ENCODE results near the gene TBC1D25. TPM values are rescaled to one million over a fixed set of nuclear protein-coding genes. Genes with fewer than 3 reads are reported as not detected.
"Not testable (repeated sequence)": the region's sequence is repeated elsewhere in the genome, so short reads cannot be mapped to it uniquely, and the experiment has no call there.

Gene TBC1D25
- total RNA-seq, 2 experiments from 2014 or later = 12.0 to 12.3 TPM

DNA sequence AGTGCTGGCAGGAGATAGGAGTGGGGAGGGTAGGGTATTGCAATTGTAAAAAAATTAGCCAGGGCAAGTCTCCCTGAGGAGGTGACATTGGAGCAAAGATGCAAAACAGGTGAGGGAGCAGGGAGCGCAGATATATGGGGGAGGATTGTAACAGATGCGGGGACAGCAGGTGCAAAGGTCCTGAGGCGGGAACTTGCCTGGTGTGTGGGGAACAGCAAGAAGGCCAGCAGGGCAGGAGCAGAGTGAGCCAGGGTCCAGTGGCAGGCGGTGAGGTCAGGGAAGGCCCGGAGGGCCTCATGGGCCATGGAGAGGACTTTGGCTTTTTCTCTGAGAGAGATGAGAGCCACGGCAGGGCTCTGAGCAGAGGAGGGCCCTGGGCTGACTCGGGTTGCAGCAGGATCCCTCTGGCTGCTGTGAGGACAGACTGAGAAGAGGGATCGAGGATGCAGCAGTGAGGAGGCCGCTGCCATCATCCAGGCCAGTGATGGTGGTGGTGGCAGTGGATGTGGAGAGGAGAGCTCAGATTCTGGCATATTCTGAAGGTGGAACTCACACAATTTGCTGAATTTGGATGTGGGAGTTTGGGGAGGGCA, 24.6 kb upstream of the TBC1D25 start:
- ChIA-PET CTCF (no interaction called here), POLR2A (no interaction called here)

DNA sequence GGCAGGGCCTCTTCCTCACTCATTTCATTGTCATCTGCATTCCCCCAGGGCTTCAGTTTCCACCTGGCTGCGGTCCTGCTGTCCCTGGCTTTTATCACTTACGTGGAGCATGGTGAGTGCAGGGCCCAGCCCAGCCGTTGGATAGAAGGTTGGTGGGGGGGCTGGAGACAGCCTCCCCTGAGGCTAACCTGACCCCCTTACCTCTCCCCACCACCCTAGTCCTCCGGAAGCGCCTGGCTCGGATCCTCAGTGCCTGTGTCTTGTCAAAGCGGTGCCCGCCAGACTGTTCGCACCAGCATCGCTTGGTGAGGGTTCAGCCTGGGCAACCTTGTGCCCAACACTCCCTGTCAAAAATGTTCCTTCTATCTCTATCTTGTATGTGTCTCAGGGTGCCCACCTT, 23.7 kb upstream of the TBC1D25 start:
- ChIA-PET POLR2A (no interaction called here), CTCF (no interaction called here)

DNA sequence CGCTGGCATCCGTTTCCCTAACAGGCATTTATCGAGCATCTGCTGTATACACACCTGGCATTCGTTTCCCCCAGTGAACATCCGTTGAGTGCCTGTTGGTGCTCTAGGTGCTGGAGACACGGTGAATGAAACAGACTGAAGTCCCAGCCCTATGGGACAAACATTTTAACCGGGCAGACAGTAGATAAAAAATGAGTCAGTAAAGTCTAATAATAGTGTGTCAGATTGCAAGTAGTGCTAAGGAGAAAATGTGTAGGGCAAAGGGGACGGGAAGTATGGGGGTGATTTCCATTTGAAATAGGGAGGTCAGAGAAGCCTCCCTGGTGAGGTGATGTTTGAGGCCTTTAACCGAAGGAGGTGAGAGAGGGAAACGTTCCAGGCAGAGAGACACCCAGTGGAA, 23.2 kb upstream of the TBC1D25 start:
- POLR2A ChIA-PET = no interaction called here
- CTCF ChIA-PET = no interaction called here

DNA sequence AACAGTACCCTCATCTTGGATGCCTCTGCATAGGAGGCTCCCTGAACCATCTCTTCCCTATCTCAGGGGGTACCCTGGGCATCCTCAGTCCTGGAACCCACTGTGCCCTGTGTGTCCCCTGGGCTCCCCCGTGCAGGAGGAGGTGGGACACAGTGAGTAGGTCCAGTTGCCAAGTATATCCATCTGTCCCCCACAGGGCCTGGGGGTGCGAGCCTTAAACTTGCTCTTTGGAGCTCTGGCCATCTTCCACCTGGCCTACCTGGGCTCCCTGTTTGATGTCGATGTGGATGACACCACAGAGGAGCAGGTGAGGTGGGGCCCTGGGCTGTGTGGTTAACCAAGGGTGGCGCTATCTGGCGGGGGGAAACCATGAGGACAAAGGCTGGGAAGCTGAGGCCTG, 22.5 kb upstream of the TBC1D25 start:
- POLR2A ChIA-PET = no interaction called here
- CTCF ChIA-PET = no interaction called here

DNA sequence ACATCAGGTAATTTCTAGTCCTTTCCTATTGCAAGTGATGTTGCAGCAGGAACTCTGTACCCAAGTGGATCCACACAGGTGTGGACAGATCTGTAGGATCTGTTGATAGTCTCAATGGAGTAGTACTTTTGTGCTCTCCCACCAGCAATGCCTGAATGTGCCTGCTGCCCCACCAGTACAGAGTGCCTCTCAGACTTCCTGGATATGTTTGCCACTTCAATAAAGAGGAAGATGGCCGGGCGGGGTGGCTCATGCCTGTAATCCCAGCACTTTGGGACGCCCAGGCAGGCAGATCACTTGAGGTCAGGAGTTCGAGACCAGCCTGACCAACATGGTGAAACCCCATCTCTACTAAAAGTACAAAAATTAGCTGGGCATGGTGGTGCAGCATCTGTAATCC, 20.0 kb upstream of the TBC1D25 start:
- CTCF ChIA-PET, POLR2A ChIA-PET: not testable (repeated sequence)

DNA sequence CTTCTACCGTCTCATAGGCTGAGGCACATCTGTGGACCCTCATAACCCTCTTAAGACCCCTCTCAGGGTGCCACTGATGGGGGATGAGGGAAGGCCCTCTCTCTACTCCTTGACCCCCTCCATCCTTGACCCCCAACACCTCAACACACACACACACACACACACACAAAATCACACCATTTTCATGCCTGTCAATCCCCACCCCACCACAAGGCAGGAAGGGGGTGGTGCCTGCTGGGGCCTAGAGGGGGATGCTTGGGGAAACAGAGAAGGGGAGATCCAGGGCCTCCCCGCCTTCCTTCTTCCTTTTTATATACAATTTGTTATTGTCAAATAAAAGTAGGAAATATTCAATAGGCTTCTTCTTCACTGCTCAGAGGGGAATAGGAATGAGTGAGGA, 19.1 kb upstream of the TBC1D25 start:
- ChIA-PET POLR2A (no interaction called here), CTCF (no interaction called here)

DNA sequence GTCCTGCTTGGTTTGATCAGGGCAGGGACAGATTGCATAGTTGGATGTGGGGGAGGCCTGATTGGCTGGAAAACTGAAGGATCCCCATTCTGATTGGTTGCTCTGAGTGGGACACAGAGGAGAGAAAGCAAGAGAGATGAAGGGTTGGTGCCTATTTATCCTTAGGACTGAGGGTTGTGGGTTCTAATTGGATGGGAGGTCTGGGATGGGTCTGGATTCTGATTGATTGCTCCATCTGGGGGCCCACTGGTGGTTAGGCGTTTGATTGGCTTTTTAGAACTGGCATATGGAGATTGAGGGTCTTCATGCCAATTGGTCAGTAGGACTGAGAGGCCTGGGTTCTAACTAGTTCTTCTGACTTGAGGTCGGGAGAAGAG, 18.6 kb upstream of the TBC1D25 start:
- POLR2A ChIA-PET = interaction anchor here (0.5 to 1.6 kb wide), 2 partner anchors 19 to 28 kb away, joined by 5 to 7 read pairs; partner anchors contain the start of gene TBC1D25
- CTCF ChIA-PET = no interaction called here

DNA sequence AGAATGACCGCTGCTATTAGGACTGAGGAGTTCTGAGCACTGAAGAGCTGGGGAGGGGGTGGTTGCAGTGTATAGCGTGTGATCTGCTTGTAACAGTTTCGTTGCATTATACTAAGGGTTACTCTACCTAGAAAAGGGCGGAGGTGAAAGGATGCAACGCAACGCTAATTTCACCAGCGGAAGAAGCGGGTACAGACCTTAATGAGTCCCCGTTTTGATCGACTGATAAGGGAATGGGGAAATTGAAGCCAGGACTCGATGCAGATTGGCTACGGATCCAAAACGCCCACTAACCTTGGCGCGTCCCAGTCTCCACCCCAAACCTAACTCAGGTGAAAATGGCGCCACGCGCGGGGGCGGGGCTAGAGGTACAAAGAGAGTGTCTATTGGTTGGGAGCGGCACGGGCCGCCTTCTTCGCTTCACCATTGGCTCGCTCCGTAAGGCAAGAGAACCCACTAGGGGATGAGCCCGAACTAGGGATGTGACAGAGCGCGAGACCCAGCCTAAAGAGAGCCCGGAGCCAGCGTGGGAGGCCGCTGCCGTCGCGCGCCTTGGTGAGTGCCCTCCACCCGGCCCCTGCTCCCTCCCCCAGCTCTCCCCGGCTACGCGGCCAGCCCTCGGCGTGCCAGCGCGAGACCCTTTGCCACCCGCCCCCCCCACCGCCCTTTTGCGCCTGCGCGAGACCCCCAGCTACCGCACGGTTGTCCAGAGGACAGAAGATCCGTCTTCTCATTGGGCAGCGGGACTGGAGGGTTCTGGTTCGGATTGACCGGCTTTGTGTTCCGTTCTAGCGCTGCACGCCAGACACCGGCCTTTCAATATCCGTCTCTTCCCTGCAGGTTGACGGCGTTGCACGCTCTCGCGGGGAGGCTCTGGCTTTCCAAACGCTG, 17.9 kb upstream of the TBC1D25 start, which contains the start of gene EBP:
TSS of gene EBP (plus strand) at position 456 of the 891 bp plus-strand sequence. CDS start 1,964 bp downstream, outside the sequence.
- CTCF ChIA-PET = no interaction called here
- POLR2A ChIA-PET = interaction anchor here (0.5 to 1.6 kb wide), 7 partner anchors 9 to 741 kb away, joined by 3 to 7 read pairs (median 4); partner anchors contain the start of genes RBM3 and TBC1D25

DNA sequence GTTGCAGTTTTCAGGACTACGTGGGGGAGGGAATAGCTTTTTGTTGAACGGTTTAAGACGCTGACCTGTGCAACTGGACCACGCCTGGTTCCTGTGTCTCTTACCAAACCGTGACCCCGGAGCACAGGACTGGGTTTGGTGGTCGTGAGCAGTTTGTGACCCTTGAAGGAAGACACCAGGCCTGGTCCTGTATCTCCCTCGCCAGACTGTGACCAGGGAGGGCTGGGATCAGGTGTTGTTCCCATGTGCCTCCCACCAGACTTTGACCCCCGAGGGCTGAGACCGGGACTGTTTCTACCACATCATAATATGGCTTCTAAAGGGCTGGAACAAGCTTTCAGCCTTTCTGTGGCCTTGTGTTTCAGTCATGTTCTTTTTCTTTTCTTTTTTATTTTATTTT, 17.2 kb upstream of the TBC1D25 start:
- CTCF ChIA-PET = no interaction called here
- POLR2A ChIA-PET = interaction anchor here (0.5 to 1.6 kb wide), 6 partner anchors 8 to 742 kb away, joined by 3 to 7 read pairs (median 4); partner anchors contain the start of genes RBM3 and TBC1D25

DNA sequence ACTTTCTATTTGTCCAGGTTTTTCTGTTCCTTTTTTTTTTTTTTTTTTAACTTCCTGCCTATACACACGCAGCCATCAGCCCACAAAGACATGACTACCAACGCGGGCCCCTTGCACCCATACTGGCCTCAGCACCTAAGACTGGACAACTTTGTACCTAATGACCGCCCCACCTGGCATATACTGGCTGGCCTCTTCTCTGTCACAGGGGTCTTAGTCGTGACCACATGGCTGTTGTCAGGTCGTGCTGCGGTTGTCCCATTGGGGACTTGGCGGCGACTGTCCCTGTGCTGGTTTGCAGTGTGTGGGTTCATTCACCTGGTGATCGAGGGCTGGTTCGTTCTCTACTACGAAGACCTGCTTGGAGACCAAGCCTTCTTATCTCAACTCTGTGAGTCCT, 15.8 kb upstream of the TBC1D25 start:
- POLR2A ChIA-PET = no interaction called here

DNA sequence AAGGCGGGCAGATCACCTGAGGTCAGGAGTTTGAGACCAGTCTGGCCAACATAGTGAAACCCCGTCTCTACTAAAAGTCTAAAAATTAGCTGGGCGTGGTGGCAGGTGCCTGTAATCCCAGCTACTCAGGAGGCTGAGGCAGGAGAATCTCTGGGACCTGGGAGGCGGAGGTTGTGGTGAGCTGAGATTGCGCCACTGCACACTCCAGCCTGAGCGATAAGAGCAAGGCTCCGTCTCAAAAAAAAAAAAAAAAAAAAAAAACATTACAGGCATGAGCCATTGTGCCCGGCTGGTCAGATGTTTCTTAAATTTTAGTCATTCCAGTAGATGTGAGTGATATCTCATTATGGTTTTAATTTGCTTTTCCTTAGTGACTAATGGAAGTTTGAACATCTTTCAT, 13.7 kb upstream of the TBC1D25 start:
- CTCF ChIA-PET = interaction anchor here (1.5 kb wide), 1 partner anchor 14 kb away, joined by 3 read pairs; the partner anchor contains the start of gene TBC1D25
- POLR2A ChIA-PET = interaction anchor here (1.0 kb wide), 1 partner anchor 13 kb away, joined by 6 read pairs; no protein-coding TSS in a partner anchor

More for the DNA sequence above, 15.8 kb upstream of the TBC1D25 start:
- CTCF ChIA-PET = no interaction called here

DNA sequence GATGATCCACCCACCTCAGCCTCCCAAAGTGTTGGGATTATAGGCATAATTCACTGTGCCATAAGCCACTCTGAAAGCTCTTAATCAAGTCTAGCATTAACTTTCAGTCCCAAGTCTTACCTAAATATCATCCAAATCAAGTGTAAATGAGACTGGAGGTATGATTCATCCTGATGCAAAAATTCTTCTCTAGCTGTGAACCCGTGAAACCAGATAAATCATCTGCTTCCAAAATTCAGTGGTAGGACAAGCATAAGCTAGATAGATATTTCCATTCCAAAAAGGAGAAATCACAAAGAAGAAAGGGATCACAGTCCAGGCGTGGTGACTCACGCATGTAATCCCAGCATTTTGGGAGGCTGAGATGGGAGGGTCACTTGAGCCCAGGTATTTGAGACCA, 8.8 kb upstream of the TBC1D25 start:
- ChIA-PET POLR2A (interaction anchor here (0.8 kb wide), 1 partner anchor 8 kb away, joined by 3 read pairs; no protein-coding TSS in a partner anchor), CTCF (no interaction called here)

DNA sequence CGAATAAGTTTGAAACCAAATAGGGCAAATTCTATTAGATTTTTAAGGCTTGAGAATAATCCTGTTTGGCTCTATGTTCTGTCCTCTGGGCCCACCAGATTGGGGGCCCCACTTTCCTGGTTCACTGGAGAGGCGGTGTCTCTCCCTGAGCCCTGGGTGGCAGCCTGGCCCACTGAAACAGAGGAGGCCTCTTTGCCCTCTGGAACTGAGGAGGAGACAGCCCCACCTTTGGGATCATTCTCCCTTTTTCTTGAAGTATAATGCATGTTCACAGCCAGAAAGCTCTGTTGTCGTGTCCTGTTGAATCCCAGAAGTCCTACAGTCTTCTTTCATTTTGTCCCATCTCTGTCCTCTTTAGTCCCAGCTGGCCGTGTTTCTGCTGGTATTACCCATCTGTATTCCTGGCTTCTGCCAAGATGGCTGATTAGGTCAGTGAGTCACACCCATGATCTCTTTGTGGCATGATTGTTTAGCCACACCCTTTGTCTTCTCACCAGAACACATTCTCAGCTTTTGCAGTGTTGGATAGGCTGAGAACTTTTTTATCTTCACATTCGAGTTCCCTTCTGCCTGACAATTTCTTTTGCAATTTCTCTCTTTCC, 8.1 kb upstream of the TBC1D25 start:
- POLR2A ChIA-PET = no interaction called here
- CTCF ChIA-PET = no interaction called here

DNA sequence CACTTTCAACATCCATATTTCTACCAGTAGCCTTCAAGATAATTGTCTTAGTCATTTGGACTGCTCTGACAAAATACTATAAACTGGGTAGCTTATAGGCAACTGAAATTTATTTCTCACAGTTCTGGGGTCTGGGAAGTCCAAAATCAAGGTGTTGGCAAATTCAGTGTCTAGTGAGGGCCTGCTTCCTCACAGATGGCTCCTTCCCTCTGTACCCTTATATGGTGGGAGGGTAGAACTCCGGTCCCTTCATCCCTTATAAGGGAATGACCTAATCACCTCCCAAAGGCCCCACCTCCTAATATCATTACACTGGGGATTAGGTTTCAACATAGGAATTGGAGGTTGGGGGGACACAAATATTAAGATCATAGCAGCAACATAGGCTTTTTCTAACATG, 7.4 kb upstream of the TBC1D25 start:
- POLR2A ChIA-PET = no interaction called here

DNA sequence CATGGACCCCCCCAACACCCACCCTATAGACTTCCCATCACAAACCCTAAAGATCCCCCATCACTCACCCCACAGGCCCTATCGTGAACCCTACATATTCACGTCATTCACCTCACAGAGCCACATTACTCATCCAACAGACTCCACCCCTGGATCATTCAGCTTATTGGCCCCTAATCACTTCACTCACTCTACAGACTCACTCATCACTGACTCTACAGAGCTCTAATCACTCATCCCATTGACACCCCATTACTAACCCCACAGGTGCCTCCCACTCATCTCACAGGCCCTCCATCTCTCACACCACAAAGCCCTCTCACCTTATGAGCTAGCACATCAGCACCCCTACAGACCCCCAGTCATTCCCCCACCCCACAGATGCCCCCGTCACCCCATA, 6.3 kb upstream of the TBC1D25 start:
- CTCF ChIA-PET = no interaction called here
- POLR2A ChIA-PET = no interaction called here

More for the DNA sequence above, 7.4 kb upstream of the TBC1D25 start:
- CTCF ChIA-PET = interaction anchor here (0.6 kb wide), 1 partner anchor 18 kb away, joined by 3 read pairs; no protein-coding TSS in a partner anchor

DNA sequence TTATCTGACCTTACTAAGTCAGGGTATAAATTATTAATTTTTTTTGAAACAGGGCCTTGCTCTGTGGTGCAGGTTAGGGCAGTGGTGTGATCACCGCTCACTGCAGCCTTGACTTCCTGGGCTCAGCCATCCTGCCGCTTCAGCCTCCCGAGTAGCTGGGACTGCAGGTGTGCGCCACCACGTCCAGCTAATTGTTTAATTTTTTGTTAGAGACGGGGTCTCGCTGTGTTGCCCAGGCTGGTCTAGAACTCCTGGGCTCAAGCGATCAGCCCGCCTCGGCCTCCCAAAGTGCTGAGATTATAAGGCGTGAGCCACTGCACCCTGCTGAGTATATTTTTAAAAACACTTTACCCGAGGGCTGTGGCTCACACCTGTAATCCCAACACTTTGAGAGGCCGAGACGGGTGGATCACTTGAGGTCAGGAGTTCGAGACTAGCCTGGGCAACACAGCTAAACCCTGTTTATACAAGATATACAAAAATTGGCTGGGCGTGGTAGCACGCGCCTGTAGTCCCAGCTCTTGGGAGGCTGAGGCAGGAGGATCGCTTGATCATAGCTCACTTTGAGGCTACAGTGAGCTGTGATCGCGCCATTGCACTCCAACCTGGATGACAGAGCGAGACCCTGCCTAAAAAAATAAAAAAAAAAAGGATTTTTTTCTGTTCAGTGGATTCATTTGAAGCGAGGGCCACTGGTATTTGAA, 721 bp upstream of the TBC1D25 start:
- CTCF ChIA-PET = interaction anchor here (1.3 to 1.4 kb wide), 2 partner anchors 37 to 71 kb away, joined by 3 to 4 read pairs; no protein-coding TSS in a partner anchor
- POLR2A ChIA-PET = interaction anchor here (0.6 to 1.8 kb wide), 6 partner anchors 13 to 652 kb away, joined by 3 to 7 read pairs (median 4); partner anchors contain the start of gene EBP

DNA sequence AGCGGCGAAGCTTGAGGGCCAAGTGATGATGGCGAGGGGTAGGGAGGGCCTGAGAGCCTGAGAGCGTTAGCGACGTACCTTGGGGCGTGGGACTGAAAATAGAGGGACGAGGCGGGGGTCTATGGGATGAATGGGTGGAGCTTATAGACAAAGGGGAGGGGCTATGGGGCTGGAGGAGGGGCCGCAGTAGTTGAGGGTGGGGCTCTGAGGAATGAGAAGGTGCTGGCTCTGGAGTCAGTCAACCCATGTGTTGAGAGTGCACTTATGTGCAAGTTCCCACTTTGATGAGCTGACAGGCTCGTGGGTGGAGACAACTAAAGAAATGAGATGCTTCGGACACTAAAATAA, 488 bp downstream of the TBC1D25 start:
- ChIA-PET CTCF (interaction anchor here (1.0 to 1.4 kb wide), 4 partner anchors 14 to 72 kb away, joined by 3 to 4 read pairs (median 3); partner anchors contain the start of gene RBM3), POLR2A (interaction anchor here (0.6 to 1.8 kb wide), 6 partner anchors 18 to 65 kb away, joined by 3 to 7 read pairs (median 4); partner anchors contain the start of genes EBP and RBM3)

DNA sequence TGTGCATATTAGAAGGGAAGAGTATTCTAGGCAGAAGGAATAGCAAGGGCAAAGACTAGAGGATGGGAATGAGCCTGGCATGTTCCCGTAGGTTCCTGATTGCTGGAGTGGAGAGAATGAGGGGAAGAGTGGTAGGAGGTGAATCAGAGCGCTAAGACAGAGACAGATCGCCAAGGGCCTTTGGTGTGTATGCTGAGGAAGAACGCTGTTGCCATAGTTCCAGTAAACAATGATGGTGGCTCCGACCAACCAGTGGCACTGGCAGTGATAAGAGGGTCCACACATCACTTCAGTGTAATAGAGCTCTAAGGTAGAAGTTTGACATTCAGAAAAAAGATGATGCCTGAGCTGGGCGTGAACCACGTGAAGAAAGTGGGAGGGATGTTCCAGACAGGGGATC, 966 bp downstream of the TBC1D25 start:
- CTCF ChIA-PET = interaction anchor here (1.2 to 1.4 kb wide), 2 partner anchors 34 to 35 kb away, joined by 3 to 4 read pairs; partner anchors contain the start of gene RBM3
- POLR2A ChIA-PET = interaction anchor here (1.2 to 1.8 kb wide), 3 partner anchors 18 to 34 kb away, joined by 4 to 7 read pairs (median 6); partner anchors contain the start of genes EBP and RBM3

DNA sequence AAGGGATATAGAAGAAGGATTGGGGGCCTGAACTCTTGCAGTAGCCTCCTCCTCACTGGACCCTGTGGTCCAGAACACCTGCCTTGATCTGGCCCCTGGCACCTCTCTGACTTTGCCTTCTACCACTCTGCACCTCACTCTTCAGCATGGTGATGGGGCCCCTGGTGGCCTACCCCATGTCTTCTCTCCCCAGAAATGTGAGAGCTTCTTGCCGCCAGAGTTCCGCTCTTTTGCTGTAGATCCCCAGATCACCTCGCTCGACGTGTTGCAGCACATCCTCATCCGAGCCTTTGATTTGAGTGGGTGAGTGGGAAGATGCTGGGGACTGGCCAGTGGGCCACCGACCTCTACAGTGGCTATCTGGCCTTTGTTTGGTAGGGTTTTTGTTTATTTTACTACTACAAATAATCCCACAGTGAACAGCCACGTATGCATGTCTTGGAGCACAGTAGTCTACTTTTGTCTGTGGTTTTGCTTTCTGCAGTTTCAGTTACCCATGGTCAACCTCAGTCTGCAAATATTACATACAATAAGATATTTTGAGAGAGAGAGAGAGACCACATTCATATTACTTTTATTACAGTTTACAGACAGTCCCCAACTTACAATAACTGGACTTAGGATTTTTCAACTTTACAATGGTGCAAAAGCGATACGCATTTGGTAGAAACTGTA, 1.8 kb downstream of the TBC1D25 start:
- ChIA-PET POLR2A (no interaction called here), CTCF (no interaction called here)

All from activated CD8-positive, alpha-beta memory T cell treated with anti-CD3 and anti-CD28 coated beads for 36 hours (primary cell).